Activated CD4-positive, alpha-beta T cell treated with anti-CD3 and anti-CD28 coated beads, Interleukin-10, Interleukin-2, amounts not matched to agents 100 ng/mL and 50 ng/mL, durations not matched to agents 16 hours and 8 hours (primary cell): ENCODE results near the gene MYL3.
A peak's percentile ranks its signal among the peaks of the same experiment; 100 is the strongest.

Experiments
- DNase-seq: peaks from one replicate; pipeline ENCODE4 v3.0.0-alpha.2; 2020

Gene MYL3

GRCh38 chr3:46899151-46900006 lies 36.1 kb upstream of the MYL3 start:
- DNase-seq: no peak

GRCh38 chr3:46898321-46899150 lies 35.3 kb upstream of the MYL3 start:
- DNase-seq: no peak

- no peak for DNase-seq
Measured at GRCh38 chr3:46897829-46898320, 34.6 kb upstream of the MYL3 start.

- DNase-seq: no peak
Measured at GRCh38 chr3:46897031-46897430, 33.8 kb upstream of the MYL3 start.

- DNase-seq: no peak
Measured at GRCh38 chr3:46896386-46896785, 33.1 kb upstream of the MYL3 start.

- no peak for DNase-seq
Measured at GRCh38 chr3:46895761-46896160, 32.5 kb upstream of the MYL3 start.

- DNase-seq: peak; percentile 75
Measured at GRCh38 chr3:46895204-46895660, 32.0 kb upstream of the MYL3 start.

- DNase-seq: no peak
Measured at GRCh38 chr3:46894256-46894655, 31.0 kb upstream of the MYL3 start.

GRCh38 chr3:46893763-46894162 lies 30.5 kb upstream of the MYL3 start:
- DNase-seq: no peak

- DNase-seq: no peak
Measured at GRCh38 chr3:46893146-46893748, 30.0 kb upstream of the MYL3 start.

- peak; percentile 12 for DNase-seq
Measured at GRCh38 chr3:46892285-46893145, 29.3 kb upstream of the MYL3 start.

- DNase-seq: no peak
Measured at GRCh38 chr3:46891132-46891531, 27.9 kb upstream of the MYL3 start.

- DNase-seq: no peak
Measured at GRCh38 chr3:46890132-46890531, 26.9 kb upstream of the MYL3 start.

GRCh38 chr3:46889381-46890110 lies 26.3 kb upstream of the MYL3 start:
- DNase-seq: no peak

GRCh38 chr3:46888705-46889104 lies 25.5 kb upstream of the MYL3 start:
- DNase-seq: no peak

GRCh38 chr3:46887980-46888494 lies 24.8 kb upstream of the MYL3 start:
- DNase-seq: no peak

- DNase-seq: no peak
Measured at GRCh38 chr3:46885612-46886011, 22.4 kb upstream of the MYL3 start.

- DNase-seq: no peak
Measured at GRCh38 chr3:46884929-46885328, 21.7 kb upstream of the MYL3 start.

GRCh38 chr3:46884427-46884826 lies 21.2 kb upstream of the MYL3 start:
- no peak for DNase-seq

- no peak for DNase-seq
Measured at GRCh38 chr3:46883830-46884185, 20.6 kb upstream of the MYL3 start.

GRCh38 chr3:46883054-46883829 lies 20.0 kb upstream of the MYL3 start:
- DNase-seq: peak; percentile 9
